Memory B cell (primary cell): ENCODE results near the gene THAP4.
A peak's percentile ranks its signal among the peaks of the same experiment; 100 is the strongest.
"Not testable (repeated sequence)": the region's sequence is repeated elsewhere in the genome, so short reads cannot be mapped to it uniquely, and the experiment has no call there.

Experiments
- ATAC-seq: fragments of 150-1000 bp; cut with Tn5 transposase; 2 replicates; pipeline ENCODE4 v1.10.0; 2021; ENCODE audit warnings: low read depth, mild to moderate bottlenecking, moderate library complexity
- DNase-seq, 2 donors: peaks; one replicate each; pipeline ENCODE4 v3.0.0; 2022; ENCODE audit warnings: low spot score in 2 of 2
- H3K27ac Mint-ChIP-seq: one replicate; pipeline ENCODE4 v1.8.0; 2022; ENCODE audit warnings: mild to moderate bottlenecking, moderate library complexity, mixed read lengths
- H3K27me3 Mint-ChIP-seq: one replicate; pipeline ENCODE4 v1.8.0; 2022; ENCODE audit warnings: mixed read lengths
- H3K36me3 Mint-ChIP-seq: one replicate; pipeline ENCODE4 v1.8.0; 2022; ENCODE audit warnings: mild to moderate bottlenecking, mixed read lengths
- H3K4me1 Mint-ChIP-seq: one replicate; pipeline ENCODE4 v1.8.0; 2022; ENCODE audit warnings: mixed read lengths
- H3K4me3 Mint-ChIP-seq: one replicate; pipeline ENCODE4 v1.8.0; 2022; ENCODE audit warnings: mild to moderate bottlenecking, moderate library complexity, mixed read lengths
- H3K9me3 Mint-ChIP-seq: one replicate; pipeline ENCODE4 v1.8.0; 2022; ENCODE audit warnings: mixed read lengths

Gene THAP4

GRCh38 chr2:241602720-241603119 lies 34.2 kb downstream of the THAP4 start:
- ATAC-seq (no peak), DNase-seq (no peak)
- peaks cover 2% of the 10 kb centered on the region for H3K4me1 Mint-ChIP-seq
- no peak overlapping the region for H3K27ac Mint-ChIP-seq
- no peaks in the 10 kb centered on the region for H3K27me3 Mint-ChIP-seq
- no peak overlapping the region for H3K4me3 Mint-ChIP-seq
- no peaks in the 10 kb centered on the region for H3K9me3 Mint-ChIP-seq
- peaks cover 26% of the 10 kb centered on the region for H3K36me3 Mint-ChIP-seq

- H3K9me3 Mint-ChIP-seq, result no peaks in the 10 kb centered on the region
- H3K4me1 Mint-ChIP-seq, result peaks cover 2% of the 10 kb centered on the region
- no peak for ATAC-seq
- DNase-seq, result no peak
- H3K27me3 Mint-ChIP-seq, result no peaks in the 10 kb centered on the region
- no peak overlapping the region for H3K4me3 Mint-ChIP-seq
- H3K36me3 Mint-ChIP-seq, result peaks cover 26% of the 10 kb centered on the region
- H3K27ac Mint-ChIP-seq, result no peak overlapping the region
These were observed 35.1 kb downstream of the THAP4 start for GRCh38 chr2:241601841-241602240.

- Mint-ChIP-seq H3K27me3 (no peaks in the 10 kb centered on the region), H3K9me3 (no peaks in the 10 kb centered on the region), H3K27ac (no peak overlapping the region), H3K4me3 (no peak overlapping the region), H3K36me3 (peaks cover 26% of the 10 kb centered on the region), H3K4me1 (no peaks in the 10 kb centered on the region)
- ATAC-seq (no peak), DNase-seq (no peak)
These were observed 37.3 kb downstream of the THAP4 start for GRCh38 chr2:241599615-241600014.

GRCh38 chr2:241598487-241598886 lies 38.5 kb downstream of the THAP4 start:
- Mint-ChIP-seq H3K9me3 (no peaks in the 10 kb centered on the region), H3K4me3 (no peak overlapping the region), H3K27ac (no peak overlapping the region), H3K36me3 (peaks cover 29% of the 10 kb centered on the region), H3K27me3 (no peaks in the 10 kb centered on the region), H3K4me1 (no peaks in the 10 kb centered on the region)
- DNase-seq (no peak), ATAC-seq (no peak)

- ATAC-seq, result no peak
- H3K36me3 Mint-ChIP-seq, result peaks cover 29% of the 10 kb centered on the region
- no peaks in the 10 kb centered on the region for H3K27me3 Mint-ChIP-seq
- H3K27ac Mint-ChIP-seq, result no peak overlapping the region
- no peak for DNase-seq
- no peaks in the 10 kb centered on the region for H3K4me1 Mint-ChIP-seq
- H3K9me3 Mint-ChIP-seq, result no peaks in the 10 kb centered on the region
- no peak overlapping the region for H3K4me3 Mint-ChIP-seq
These were observed 38.9 kb downstream of the THAP4 start for GRCh38 chr2:241598061-241598460.

- ATAC-seq (no peak), DNase-seq (no peak)
- no peaks in the 10 kb centered on the region for H3K4me1 Mint-ChIP-seq
- H3K27me3 Mint-ChIP-seq, result no peaks in the 10 kb centered on the region
- no peak overlapping the region for H3K27ac Mint-ChIP-seq
- H3K4me3 Mint-ChIP-seq, result no peak overlapping the region
- H3K9me3 Mint-ChIP-seq, result no peaks in the 10 kb centered on the region
- H3K36me3 Mint-ChIP-seq, result peaks cover 30% of the 10 kb centered on the region
These were observed 39.4 kb downstream of the THAP4 start for GRCh38 chr2:241597561-241597960.

GRCh38 chr2:241595600-241596140 lies 41.3 kb downstream of the THAP4 start:
- Mint-ChIP-seq H3K4me3 (no peak overlapping the region), H3K9me3 (no peaks in the 10 kb centered on the region), H3K4me1 (no peaks in the 10 kb centered on the region), H3K27me3 (no peaks in the 10 kb centered on the region), H3K36me3 (peaks cover 22% of the 10 kb centered on the region), H3K27ac (no peak overlapping the region)
- no peak for DNase-seq
- no peak for ATAC-seq

GRCh38 chr2:241593271-241593670 lies 43.7 kb downstream of the THAP4 start:
- ATAC-seq (no peak), DNase-seq (no peak)
- Mint-ChIP-seq H3K27me3 (no peaks in the 10 kb centered on the region), H3K4me1 (no peaks in the 10 kb centered on the region), H3K9me3 (no peaks in the 10 kb centered on the region), H3K36me3 (peaks cover 21% of the 10 kb centered on the region), H3K27ac (no peak overlapping the region), H3K4me3 (no peak overlapping the region)

GRCh38 chr2:241592126-241592845 lies 44.7 kb downstream of the THAP4 start:
- H3K36me3 Mint-ChIP-seq, result peaks cover 27% of the 10 kb centered on the region
- no peak for ATAC-seq
- H3K27me3 Mint-ChIP-seq, result no peaks in the 10 kb centered on the region
- H3K27ac Mint-ChIP-seq, result no peak overlapping the region
- H3K9me3 Mint-ChIP-seq, result no peaks in the 10 kb centered on the region
- no peaks in the 10 kb centered on the region for H3K4me1 Mint-ChIP-seq
- no peak overlapping the region for H3K4me3 Mint-ChIP-seq
- no peak for DNase-seq

- peaks cover 36% of the 10 kb centered on the region for H3K36me3 Mint-ChIP-seq
- H3K27ac Mint-ChIP-seq, ATAC-seq, H3K9me3 Mint-ChIP-seq, H3K4me3 Mint-ChIP-seq, H3K27me3 Mint-ChIP-seq, H3K4me1 Mint-ChIP-seq, DNase-seq: not testable (repeated sequence)
These were observed 46.2 kb downstream of the THAP4 start for GRCh38 chr2:241590496-241591455.

GRCh38 chr2:241589863-241590262 lies 47.1 kb downstream of the THAP4 start:
- H3K27me3 Mint-ChIP-seq, ATAC-seq, H3K27ac Mint-ChIP-seq, DNase-seq, H3K4me3 Mint-ChIP-seq, H3K4me1 Mint-ChIP-seq, H3K9me3 Mint-ChIP-seq: not testable (repeated sequence)
- H3K36me3 Mint-ChIP-seq, result peaks cover 43% of the 10 kb centered on the region

- no peaks in the 10 kb centered on the region for H3K27me3 Mint-ChIP-seq
- ATAC-seq, result no peak
- peaks cover 53% of the 10 kb centered on the region for H3K36me3 Mint-ChIP-seq
- H3K4me1 Mint-ChIP-seq, result no peaks in the 10 kb centered on the region
- no peak overlapping the region for H3K4me3 Mint-ChIP-seq
- no peak overlapping the region for H3K27ac Mint-ChIP-seq
- peaks cover 2% of the 10 kb centered on the region for H3K9me3 Mint-ChIP-seq
- no peak for DNase-seq
These were observed 50.2 kb downstream of the THAP4 start for GRCh38 chr2:241586564-241587264.

- Mint-ChIP-seq H3K4me3 (no peak overlapping the region), H3K27me3 (no peaks in the 10 kb centered on the region), H3K4me1 (no peaks in the 10 kb centered on the region), H3K27ac (no peak overlapping the region), H3K9me3 (peaks cover 2% of the 10 kb centered on the region), H3K36me3 (peaks cover 54% of the 10 kb centered on the region)
- no peak for ATAC-seq
- no peak for DNase-seq
These were observed 52.5 kb downstream of the THAP4 start for GRCh38 chr2:241584436-241584835.

- ATAC-seq (no peak), DNase-seq (no peak)
- Mint-ChIP-seq H3K9me3 (peaks cover 2% of the 10 kb centered on the region), H3K4me3 (no peak overlapping the region), H3K4me1 (no peaks in the 10 kb centered on the region), H3K36me3 (peaks cover 41% of the 10 kb centered on the region), H3K27me3 (no peaks in the 10 kb centered on the region), H3K27ac (peak overlapping the region; percentile 51)
These were observed 54.2 kb downstream of the THAP4 start for GRCh38 chr2:241582806-241583205.
